Stimulated activated naive CD8-positive, alpha-beta T cell treated with anti-CD3 and anti-CD28 coated beads, Interleukin-15, Interleukin-2, amounts not matched to agents 100 U/mL and 50 U/mL, for 24 hours (primary cell): Measurements from ENCODE around the gene SEC22A.

Experiments used
- ATAC-seq: fragments of 150-1000 bp; cut with Tn5 transposase; one replicate; pipeline ENCODE4 v1.10.0; 2021
- DNase-seq: peaks from one replicate; pipeline ENCODE4 v3.0.0; 2021

SEC22A gene

DNA sequence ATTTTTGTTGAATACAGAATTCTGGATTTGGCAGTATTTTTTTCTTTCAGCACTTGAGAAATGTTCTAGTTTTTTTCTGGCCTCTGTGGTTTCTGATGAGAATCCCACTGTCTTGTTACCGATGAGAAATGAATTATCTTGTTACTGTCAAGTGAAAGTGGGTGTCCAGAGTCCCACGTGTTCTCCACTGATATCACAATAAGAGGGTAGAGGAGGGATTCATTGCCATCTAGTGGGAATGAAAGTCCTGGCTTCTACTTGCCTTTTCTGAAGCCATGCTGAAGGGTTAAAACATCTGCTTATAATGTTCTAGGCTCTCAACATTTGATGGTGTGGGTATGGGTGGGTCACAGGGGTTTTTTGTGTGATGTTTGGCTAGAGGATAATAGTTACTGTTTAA lies 66.1 kb downstream of the SEC22A start:
- no peak for DNase-seq
- no peak for ATAC-seq

DNA sequence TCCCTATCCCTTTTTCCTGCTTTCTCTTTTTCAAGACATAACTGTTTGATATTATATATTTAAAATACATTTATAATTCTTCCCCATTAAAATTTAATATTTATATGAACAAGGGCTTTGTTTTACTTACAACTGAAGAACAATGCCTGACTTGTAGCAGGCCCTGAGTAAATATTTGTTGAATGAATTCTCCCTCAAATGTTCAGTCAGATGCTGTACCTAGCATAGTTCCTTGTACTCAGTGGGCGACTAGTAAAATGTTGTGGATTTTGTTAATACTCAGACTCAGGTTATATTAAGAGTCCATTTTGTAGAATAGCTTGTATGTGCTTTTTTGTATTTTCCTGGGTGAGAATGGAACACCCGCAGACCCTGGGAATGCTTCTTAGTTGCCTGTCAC lies 69.1 kb downstream of the SEC22A start:
- ATAC-seq = no peak
- DNase-seq = no peak

DNA sequence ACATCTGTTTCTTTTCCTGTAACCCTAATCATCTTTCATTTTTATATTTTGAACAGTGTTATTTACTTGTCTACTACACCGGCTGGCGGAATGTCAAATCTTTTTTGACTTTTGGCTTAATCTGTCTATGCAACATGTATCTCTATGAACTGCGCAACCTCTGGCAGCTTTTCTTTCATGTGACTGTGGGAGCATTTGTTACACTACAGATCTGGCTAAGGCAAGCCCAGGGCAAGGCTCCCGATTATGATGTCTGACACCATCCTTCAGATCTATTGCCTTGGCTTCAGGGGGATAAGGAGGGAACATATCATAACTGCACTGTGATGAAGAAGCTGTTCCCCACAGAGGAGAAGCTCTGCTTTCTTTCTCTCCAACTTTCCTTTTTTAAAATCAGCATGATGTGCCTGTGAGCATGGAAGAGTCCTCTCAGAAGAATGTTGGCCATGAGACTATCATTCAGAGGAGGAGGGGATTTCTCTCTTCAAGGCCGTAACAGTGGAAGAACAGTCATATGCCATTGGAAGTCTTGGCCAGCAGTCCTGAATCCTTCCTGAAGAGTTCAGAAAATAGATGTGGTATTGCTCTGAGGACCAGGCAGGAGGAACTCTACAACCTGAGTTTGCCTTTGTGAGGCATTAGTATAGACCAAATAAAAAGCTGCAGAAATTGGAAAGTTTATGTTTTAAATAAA lies 69.9 kb downstream of the SEC22A start:
- ATAC-seq = no peak
- DNase-seq = no peak

DNA sequence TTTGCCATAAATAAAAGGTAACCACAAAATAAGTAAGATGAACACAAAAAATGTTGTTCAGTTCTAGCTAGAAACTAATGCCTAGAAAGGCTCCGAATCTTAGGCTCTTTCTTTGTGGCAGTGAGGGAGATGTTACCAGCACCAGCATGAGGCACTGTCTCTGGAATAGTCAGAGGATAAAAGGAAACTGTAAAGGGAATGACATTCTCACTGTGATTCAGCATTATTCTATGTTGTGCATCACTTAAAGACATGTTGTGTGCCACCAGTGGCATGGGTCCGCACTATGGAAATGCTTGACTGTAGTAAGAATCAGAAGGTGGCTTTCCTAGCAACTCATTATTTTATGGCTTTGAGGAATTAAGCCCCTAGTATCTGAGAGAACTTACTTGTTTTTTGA lies 70.8 kb downstream of the SEC22A start:
- no peak for DNase-seq
- no peak for ATAC-seq

DNA sequence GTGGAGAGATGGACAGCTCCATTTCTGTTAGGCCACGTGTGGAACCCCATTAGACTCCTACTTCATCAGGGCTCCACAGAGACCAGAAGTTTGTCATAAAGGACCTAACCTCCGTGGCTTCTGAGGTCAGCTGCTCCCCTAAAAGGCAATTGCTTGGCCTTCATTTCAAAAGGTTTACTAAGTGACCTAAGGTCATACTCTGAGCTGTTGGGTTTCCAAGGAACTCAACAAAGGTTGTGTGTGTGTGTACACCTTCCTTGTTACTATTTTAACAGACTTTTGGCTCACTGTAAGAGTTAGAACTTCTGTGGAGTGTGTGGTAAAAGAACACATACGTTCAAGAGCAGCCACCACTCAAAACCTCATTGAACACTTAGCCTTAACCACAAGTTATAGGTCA lies 73.9 kb downstream of the SEC22A start:
- ATAC-seq (peak; percentile 74), DNase-seq (no peak)

DNA sequence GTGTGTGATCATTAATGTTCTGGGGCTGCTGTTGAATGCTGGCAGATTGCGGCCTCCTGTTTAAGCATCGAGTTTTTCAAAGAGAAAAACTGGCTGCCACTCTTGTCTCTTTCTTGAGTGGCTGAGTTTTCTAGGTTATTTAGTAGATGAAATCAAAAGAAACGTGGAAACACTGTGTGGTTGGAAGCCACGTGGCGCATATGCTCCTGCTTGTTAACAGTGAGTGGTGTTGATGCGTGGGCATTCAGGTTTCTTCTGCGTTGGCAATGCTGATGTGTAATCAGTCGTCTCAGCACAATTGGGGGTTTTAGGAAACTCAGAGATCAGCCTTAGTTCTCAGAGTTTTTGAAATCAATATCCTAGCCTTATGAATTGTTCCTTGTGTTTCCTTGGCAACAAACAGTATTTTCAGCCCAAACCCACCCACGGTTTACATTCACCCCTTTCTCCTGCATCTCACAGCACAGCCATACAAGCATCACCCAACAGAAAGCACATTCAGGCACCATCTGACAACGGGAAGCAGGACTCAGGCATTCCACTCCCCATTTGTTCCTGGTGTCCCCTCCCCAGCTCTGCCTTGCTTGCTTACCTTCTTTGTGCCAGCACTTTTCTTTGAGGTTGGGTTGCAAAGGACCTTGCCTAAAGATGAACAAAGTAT lies 74.7 kb downstream of the SEC22A start:
- DNase-seq = no peak
- ATAC-seq = no peak

DNA sequence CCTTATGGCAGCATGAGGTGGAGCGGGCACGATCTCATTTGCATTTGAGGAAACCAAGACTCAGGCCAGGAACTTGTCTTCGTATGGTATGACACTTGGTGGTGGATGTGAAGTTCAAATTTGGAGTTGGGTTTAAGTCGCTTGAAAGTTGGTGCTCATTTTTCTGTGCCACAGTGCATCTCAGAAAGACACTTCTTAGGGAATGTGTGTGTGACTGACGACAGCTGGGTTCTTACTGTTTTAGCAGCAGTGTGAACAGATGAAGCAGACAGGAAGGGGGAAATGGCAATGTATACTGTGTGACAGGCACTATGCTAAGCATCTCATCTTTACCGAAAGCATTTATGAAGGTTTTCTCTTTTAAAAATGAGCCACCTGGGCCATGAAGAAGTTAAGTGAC lies 75.4 kb downstream of the SEC22A start:
- DNase-seq (no peak), ATAC-seq (no peak)

DNA sequence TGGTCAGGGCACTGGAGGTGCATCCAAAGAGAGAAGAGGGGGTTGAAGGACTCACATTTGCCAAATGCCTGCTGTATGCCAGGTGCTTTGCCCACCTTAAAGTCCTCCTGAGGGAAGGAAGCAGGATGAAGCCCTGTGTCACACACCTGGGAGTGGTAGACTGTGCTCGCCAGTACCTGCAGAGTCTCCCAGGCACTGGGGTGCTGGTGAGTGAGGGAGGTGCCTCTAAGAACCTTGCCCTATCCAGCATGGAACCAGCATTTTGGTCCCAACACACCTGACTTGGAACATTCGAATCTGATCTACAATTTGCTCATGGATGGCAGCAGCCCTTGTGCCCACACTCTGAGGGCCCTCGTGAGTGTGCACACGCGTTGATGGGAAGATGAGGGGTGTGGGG lies 76.7 kb downstream of the SEC22A start:
- DNase-seq (no peak), ATAC-seq (no peak)

DNA sequence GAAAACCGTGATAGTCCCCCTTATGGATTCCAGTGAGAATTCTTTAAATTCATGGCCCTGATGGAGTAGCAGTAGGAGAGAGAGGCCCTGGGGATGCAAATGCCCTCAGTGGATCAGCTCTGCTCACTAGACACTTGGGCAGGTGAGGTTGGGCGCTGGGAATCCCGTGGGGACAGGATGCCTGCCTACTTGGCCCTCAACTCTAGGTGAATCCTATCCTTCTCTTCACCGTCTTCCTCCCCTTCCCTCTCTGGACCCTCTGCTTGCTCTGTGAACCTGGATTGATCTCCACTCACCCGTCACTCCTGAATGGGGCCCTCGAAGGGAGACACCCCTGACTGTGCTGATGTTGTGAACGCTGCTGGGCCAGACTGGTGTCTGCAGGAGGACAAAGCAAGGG lies 77.4 kb downstream of the SEC22A start:
- DNase-seq = no peak
- no peak for ATAC-seq

DNA sequence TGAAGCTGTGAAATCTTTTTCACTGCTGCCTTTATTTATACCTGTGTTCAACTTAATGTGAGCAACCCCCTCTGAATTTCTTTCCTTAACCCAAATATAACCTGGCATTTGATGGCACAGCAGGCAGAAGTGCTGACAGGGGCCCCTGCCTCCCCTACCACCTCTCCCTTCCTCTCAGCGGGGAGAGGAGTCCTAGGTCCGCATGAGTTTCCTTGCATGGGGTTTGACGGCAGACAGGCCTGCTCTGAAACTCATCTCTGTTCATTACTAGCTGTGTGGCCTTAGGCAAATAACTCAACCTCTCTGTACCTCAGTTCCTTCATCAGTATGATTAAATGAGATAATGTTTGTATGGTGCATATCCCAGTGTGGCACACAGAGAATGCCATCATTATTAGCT lies 79.7 kb downstream of the SEC22A start:
- no peak for DNase-seq
- no peak for ATAC-seq

DNA sequence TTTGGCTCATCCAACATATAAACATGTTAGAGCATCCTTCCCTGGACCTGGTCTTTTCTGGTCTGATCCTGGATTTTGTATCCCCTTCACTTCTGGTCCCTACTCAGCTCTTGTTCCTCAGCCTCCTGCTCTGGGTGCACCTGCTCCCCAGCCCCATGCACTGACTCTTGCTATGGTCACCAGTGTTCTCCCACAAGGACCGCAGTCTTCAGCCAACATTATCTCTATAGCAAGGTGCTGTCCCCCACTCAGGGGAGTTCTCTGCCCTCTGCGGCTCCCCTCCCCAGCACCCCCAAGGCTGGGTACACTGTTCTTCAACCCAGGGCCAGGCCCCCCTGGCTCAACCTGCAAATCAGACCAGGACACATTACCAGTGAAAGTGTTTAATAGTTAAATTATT lies 80.2 kb downstream of the SEC22A start:
- DNase-seq (no peak), ATAC-seq (no peak)

DNA sequence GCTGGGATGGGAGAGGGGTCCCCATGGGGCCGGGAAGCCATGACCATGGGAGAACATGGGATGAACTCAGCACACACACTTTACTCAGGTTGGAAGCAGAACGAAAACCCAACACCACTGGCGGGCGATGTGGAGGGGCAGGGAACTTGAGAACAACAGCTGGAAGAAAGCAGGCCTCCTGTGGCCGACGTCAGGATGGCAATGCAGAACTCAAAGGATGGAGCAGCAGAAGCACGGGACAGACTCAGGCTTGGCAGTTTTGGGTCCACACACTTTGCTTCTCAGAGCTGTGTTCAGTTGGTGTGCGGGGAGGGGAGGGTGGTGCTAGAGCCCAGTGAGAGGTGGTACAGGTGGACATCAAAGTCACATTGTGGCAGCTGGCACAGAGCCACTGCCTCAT lies 80.7 kb downstream of the SEC22A start:
- ATAC-seq = no peak
- DNase-seq = no peak

DNA sequence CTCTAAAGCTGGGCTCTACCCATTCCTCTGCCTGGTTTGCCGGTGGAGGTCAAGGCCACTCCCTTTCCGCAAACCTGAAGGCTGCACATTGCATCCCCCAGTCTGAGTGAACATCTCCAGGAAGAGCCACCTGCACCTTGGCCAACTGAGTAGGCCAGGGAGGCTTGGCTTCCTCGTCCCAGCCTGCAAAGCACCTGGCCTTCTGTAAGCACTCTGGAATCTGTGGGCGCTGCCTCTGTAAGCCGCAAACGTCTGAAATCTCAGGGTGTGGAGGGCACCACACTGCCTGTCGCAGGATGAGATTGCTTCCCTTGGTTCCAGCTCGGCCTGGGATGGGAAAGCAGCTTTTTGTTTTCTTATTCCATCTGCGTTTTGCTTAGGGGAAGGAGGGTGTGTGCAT lies 81.3 kb downstream of the SEC22A start:
- no peak for ATAC-seq
- DNase-seq = no peak

DNA sequence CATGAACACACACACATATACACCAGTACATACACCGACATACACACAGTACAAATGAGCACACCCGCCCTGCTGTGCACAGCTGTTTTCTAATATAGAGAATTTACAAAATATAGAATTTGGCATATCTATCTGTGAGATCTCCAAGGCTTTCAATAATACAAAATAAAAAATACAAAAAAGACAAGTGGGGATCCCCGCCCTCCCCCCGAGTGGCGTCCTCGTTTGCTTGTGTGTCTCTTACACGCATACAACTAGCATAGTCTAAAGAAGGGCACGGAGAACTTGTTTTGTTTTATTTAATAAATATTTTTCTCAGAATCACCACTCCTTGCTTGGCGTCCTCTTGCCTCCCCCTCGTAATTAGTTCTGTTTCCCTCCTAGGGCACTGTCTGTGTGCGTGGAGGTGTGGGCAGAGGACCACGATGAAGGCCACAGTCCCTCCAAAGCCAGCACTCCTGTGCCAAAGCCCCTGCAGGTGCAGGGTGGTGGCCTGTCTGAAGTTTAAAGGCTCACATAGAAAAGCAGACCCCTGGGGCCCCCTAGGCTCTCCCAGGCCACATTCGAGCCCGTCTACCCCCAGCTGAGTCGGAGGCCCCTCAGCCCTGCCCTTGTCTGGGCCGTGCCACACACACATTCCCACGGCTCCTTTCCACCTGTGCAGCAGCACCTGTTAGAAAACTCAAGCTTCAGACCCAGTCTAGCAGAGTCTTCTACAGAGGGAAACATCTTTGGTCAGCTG lies 82.1 kb downstream of the SEC22A start:
- ATAC-seq (no peak), DNase-seq (no peak)

DNA sequence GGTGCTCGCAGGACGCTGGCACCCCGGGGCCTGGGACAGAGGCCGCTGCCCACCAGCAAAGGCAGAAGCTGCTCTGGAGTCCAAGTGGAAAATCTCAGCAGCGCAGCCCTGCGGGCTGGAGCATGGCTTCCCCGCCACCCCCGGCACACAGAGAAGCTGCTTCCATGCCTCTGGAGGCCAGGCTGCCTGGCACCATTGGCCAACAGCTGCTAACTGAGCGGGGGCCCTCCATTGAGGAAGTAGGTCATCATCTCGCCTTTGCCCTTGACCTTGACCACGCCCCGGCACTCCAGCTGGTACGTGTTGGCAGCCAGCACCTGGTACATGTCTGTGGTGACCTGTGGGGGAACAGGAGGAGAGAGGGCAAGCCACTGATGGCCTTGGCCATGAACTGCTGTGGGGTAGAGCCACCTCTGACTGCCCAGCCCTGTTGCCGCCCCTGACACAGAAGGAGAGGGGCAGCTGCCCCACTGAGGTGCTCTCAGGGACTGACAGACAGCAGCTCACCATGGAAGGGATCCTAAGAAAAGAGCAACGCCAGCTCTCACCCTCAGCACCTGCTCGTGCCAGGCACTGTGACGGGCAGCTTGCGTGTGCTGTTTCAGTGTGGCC lies 82.8 kb downstream of the SEC22A start:
- no peak for ATAC-seq

DNA sequence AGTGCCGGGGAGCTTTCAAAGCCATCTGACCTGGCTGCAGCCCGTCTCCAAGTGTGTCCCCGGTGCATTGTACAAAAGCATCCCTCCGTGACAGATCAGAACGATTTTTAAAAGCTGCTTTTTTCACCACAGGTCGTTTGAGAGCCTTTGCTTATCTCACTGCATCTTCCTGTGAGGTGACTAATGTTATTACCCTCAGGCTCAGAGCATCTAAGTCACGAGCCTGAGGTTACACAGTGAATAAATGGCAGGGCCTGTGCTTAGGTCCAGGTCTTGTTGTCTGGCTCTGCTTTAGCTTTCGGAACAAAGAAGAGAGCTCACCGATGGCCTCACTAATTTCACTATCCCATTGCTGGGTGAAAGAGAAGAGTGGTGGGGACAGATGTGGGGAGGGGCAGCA lies 83.3 kb downstream of the SEC22A start:
- no peak for DNase-seq
- no peak for ATAC-seq

More for the DNA sequence above, 82.8 kb downstream of the SEC22A start:
- no peak for DNase-seq

DNA sequence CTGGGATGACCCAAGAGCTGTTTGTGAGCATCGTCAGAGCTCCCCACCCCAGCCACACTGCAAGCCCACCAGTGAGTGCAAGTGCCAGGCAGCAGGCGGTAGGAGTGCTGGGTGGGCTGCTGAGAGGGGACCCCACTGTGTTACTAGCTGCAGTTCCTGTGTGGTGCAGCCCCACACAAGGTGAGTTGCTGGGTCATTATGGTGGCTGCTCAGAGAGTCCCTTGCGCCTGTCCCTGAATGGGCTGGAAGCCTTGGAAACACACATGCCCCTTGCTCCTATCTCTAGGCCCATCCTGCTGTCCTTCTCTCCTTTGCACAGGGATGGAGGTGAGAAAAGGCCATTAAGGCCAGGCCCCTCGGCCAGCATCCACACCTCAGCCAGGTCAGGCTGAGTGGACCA lies 83.7 kb downstream of the SEC22A start:
- DNase-seq = no peak
- no peak for ATAC-seq

DNA sequence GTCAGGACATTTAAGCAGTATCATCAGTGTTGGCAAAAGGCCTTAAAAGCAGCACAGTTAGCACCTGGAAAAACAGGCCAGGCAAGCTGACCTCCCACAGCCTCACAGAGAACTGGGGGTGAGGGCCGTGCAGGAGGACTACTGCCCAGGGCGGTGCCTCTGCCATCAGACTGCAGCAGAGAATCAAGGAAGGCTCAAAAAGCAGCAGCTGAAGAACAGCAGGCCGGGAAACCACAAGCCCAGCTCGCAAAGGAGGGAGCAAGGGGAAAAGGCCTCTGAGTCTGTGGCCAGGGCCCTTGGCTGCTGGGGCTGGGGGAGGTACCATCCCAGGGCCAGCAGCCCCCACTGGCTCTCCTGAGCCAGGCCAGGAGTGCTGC lies 84.2 kb downstream of the SEC22A start:
- ATAC-seq = no peak
- no peak for DNase-seq

DNA sequence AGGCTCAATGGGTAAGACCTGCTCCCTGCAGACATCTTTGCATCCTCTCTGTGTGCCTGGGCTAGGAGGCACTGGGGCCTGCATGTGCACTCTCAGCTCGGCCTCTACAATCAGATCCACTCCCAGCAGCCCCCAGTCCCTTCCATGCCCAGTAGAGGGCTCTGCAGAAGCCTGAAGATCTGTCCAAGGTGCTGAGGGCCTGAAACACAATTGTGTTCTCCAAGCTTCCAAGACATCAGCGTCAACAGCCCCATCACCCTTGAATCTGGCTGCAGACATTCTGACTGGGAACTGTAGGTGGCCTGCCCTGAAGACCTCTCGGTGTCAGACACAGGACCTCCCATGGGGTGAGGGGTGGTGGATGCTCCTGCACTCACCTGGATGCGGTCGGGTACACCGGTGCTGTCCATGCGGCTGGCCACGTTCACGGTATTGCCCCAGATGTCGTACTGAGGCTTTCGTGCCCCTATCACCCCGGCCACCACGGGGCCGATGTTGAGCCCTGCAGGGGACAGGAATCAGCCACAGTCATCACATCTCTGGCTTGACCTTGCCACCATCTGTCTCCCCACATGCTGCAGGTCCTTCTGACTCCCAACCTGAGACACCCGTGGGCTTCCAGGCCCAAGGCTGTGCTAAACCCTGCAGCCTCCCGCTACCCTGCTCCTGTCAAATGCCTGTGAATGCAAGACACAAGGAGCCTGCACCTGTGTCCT lies 84.7 kb downstream of the SEC22A start:
- peak; percentile 41 for DNase-seq
- peak; percentile 42 for ATAC-seq

DNA sequence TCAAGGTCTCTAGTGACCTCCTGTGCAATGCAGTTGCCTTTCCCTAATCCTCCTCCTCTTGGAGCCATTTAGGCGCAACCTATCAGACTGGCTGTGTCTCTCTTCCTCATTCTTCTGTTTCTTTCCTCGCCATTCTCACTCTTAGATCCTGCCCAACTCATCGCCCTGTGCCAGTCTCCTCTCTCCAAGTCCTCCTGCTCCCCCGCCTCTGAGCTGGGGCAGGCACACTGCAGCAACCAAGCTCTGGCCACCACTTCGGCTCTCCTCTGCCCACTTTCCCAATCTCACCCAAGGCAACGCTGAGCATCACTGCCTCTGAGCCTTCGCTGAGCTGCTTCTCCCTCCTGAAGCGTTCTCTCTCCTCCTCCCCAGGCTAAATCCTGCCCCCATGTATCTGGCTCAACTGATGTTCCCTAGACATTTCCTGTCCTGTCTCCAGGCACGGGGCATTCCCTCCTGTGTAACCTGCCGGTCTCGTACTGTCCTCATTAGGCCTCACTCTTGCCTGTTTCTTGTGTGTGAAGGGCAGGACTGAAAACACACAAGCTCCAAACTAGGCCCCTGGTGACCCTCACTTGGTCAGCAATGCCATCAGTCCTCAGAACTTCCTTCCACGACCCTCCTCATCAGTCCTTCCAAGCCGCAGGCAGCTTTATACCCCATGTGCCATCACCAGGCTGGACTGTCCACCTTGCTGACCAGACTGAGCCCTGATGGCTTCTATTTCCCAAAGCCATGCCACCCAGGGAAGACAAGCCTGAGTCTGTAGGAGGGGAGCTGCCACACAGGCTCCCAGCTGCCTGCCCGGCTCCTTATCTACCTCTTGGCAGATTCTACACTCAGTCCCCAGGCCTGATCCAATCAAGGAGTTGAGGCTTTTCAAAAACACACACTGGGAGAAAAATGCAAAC lies 85.6 kb downstream of the SEC22A start:
- DNase-seq (no peak), ATAC-seq (no peak)

DNA sequence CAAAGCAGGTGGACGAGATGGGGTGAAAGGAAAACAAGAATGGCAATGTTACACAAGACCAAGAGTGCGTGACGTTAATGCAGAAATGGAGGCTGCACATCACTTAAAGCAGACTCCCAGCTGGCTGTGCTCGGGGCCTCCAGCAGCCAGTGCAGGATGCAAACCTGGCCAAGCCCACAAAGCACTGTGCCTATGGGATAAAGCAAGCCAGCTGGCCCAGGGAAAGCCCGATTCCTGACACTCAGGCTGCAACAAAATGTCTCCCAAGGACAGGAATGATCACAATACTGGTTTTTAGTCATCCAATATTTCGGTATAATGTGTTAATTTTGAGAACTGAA lies 86.2 kb downstream of the SEC22A start:
- DNase-seq (no peak), ATAC-seq (no peak)
